ENCODE data around the gene EYS.
"Not testable (repeated sequence)": the region's sequence is repeated elsewhere in the genome, so short reads cannot be mapped to it uniquely, and the experiment has no call there.

The EYS gene

DNA sequence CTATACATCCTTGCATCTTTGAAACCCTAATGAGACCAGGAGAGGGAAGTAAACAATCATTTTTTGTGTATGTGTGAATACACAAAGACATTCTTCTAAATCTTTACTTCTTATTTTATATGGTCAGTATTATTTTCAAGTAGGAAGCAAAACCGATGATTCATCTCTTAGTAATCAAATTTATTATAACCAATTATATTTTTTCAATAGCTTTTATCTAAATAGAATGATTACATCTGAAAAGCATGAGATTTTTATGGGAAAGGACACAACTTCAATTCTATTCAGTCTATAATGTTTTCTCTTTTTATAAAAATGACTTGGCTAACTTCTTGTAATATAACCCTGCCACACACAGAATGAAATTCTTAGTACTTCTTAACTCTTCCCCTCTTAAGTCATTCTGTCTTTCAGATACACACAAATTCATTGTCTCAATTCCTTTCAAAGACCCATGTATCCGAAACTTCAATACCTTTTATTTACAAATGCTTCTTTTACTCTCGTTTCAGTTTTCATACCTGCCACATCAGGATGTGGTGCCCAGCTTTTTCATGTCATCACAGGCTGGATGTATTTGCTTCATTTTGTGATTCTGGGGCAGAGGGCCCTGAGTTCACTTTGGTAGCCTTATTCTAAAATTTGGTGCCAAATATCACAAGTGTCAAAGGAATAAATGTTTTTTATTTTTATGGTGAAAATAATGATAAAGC, 1844.4 kb downstream of the EYS start:
- DNase-seq: no peak

DNA sequence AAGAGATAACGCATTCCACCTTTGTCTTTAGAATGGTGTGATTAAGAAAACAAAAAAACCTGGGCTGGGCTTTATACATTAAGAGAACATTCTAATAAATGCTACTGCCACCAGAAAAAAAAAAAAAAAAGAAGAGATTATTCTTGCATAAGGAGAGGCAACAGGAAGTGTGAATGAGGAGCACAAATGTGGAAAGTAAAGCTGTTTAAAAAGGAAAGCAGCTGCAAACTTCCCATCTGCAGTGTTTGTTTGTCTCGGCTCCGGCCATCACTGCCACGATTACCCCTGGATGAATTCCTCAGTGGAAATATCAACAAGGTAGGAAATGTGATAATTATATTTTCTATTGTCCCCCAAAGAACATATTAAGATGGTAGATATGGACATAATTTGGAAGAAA, 1847.5 kb downstream of the EYS start:
- DNase-seq: no peak

DNA sequence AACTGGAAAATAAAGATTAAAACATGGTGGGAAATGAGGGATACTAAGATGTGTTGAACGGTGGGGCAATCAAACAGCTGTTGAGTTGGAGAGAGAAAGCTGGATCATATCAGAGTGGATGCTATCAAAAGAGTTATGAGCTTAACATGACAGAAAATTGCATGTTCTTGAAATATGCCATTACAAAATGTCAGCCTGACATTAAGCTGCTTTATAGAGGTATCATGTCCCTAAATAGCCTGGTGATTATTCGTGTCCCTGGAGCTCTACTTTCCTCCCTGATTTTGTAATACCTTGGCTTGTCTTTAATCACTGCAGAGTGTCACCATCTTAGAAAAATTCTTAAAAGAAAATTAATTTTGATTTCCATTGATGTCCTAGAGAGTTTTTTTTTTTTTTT, 1848.3 kb downstream of the EYS start:
- DNase-seq: no peak

DNA sequence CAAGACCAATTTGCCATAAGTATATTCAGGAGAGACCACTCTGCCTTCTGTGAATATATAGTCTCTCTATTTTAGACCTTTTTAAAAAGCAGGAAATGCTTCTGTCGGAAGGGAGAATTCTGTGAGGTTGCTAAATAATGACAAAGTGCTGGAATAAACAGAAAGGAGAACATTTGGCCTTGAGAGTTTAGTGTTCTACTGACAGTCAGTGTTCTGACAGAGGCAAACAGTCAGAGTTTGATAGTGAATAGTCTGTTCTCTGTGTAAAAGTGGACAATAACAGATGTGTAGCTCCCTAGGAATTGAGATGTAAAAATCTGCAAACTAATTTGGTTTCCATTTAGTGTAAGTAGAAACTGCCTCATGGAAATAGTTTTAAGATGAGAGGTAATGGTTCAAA, 1850.8 kb downstream of the EYS start:
- no peak for DNase-seq

DNA sequence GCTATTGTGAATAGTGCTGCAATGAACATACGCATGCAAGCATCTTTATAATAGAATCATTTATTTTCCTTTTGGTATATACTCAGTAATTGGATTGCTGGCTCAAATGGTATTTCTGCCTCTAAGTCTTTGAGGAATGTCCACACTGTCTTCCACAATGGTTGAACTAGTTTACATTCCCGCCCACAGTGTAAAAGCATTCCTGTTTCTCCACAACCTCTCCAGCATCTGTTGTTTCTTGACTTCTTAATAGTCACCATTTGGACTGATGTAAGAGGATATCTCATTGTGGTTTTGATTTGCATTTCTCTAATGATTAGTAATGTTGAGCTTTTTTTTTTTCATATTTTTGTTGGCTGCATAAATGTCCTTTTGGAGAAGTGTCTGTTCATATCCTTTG, 1862.7 kb downstream of the EYS start:
- DNase-seq: no peak

DNA sequence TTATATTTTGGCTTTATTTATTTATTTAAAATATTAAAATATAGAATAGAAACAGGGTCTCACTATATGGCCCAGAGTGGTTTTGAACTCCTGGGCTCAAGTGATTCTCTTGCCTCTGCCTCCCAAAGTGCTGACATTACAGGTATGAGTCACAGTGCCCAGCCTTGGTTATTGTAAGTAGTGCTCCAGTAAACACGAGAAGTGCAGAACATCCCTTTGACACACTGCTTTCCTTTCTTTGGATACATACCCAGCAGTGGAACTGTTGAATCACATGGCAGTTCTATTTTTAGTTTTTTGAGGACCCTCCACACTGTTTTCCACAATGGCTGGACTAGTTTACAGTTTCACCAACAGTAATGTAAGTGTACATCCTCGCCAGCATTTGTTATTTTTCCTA, 1867.5 kb downstream of the EYS start:
- DNase-seq: no peak

DNA sequence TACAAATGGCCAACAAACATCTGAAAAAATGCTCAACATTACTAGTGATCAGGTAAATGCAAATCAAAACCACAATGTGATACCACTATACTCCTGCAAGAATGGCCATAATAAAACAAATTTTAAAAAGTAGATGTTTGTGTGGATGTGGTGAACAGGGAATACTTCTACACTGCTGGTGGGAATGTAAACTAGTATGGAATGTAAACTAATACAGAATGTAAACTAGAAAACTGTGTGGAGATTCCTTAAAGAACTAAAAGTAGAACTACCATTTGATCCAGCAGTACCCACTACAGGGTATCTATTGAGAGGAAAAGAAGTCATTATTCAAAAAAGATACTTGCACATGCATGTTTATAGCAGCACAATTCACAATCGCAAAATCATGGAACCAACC, 1878.3 kb downstream of the EYS start:
- DNase-seq: not testable (repeated sequence)

DNA sequence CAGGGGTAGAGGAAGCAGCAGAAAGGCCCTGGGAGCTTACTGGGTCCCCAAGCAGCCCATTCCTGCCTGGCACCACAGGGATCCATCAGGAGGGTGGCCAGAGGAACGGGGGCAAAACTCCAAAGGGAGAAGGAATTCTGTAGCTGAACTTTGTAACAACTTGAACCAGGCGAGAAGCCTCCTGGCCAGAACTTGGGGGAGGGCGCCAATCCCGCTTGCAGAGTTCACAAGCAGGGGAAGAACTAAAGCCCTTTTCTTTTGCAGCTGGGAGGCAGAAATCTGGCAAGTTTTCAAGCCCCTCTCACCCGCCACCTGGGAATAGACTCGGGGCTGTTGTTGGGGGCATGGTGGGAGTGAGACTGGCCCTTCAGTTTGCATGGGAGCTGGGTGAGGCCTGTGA, 1882.3 kb downstream of the EYS start:
- no peak for DNase-seq

DNA sequence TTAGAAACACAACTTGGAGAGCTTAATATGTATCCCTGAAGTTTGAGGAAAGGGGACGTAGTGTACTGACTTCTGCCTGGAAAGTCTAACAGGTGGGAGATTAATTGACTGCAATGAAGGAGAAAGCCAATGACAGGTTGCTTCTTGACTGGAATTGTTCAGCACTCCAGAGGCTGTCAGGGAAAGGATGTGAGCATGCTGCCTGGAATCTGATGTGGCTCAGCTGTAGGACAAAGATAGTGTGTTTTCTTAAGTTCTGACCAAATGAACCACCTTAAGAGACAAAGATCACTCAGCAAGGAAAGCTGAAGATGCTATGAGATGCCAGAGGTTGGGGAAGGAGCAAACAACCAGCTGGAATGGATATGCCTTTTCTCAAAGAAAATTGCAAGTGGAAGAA, 1885.6 kb downstream of the EYS start:
- DNase-seq: no peak

DNA sequence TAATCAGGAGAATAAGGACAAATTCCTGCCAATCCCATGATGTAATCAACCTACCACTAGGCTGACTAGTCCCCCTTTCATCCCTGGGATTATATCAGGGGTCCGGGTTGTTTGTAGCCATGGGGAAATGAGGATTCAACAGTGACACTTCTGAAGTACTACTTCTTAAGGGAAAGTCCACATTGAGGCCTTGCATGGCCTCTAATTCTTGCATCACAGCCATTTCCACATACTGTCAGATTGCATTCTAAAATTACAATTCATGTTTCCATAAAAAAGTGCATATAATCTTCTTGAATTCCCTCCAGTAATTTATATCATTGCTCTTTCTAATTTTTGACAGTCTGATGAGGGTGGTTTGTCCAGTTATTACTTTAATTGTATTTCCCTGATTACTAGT, 1887.2 kb downstream of the EYS start:
- no peak for DNase-seq

DNA sequence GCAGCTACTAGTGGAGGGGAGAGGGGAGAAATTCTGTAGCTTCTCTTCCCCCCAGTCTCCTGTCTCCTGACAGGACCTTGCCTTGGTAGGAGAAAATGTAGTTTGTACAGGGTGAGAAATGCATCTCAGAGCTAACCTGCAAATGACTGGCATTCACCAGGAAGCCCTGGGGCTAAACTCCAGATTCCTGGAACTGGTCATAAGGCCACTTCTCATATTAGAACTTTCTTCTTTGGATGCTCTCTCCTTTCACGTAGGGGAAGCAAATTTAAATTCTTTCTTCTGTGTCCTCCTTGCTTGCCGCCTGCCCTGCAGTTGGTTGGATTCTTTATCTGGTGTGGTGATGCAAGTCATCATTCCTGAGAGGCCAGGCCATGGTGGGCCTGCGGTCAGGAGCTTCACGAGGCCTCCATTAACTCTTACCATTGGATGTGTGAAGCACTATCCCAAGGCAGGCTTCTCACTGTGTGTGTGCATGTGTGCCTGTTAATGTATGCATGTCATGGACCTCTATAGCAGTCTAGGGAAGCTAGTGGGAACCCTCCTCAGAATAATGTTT, 1889.5 kb downstream of the EYS start:
- no peak for DNase-seq

DNA sequence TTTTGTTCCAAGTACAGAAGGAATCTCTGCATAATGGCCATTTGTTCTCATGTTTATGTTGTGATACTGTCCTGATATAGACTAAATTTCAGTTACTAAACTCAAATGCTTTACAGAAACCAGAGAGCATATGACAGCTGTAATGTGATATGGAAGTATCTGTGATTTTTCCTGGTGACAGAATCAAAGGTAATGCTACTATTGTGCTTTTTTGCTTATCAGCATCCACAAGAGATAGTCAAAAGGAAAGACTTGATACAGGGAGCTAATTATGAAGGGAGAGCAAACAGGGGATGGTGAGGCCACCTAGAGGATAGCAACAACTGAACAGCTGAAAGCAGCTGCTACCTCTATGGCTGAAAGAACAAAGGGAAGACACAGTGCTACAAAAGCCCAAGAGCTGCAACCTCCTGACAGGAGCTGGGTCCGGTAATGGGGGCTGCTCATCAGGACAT, 1890.0 kb downstream of the EYS start:
- no peak for DNase-seq

DNA sequence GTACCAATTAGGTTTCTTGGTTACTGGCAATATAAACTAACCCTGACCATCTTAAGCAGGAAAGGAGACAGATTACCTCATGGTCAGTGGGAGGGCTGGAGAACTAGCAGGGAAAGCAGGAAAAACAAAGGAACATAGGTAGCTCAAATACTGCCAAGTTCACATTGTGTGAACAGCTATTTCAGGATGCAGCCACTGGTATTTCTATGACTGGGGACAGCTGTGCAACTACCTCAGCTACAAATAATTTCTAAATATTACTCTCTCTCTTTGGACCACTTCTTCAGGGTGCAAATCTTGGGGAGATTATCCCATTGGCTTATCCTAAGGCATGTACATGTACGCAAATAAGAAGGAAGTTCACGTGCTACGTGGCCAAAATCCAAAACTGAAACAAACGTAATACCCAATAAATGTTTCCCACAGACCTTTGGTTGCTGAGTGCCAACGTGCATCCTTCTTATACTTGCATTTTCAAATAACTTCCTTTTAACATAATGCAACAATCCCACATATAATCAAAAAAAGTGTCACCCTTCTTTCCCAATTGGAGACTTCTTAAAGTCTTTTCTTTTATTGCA, 1890.5 kb downstream of the EYS start:
- DNase-seq: no peak

DNA sequence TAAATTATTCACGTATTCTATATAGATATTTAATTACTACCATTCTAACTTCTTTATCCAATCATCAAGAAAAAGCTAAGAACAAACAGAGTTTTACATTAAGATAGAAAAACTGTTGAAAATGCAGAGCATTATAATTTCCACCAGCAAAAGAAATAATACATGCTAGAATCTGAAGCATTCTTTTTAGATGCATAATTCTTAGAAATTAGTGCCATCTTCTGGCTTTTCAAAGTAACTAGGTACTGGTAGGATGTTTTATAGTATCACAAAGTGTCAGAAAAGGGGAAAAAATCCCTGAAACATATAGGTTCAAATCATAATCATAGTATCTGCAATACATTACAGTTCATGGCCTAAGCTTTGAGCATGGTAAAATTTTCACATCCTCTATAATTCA, 1892.6 kb downstream of the EYS start:
- DNase-seq: no peak

DNA sequence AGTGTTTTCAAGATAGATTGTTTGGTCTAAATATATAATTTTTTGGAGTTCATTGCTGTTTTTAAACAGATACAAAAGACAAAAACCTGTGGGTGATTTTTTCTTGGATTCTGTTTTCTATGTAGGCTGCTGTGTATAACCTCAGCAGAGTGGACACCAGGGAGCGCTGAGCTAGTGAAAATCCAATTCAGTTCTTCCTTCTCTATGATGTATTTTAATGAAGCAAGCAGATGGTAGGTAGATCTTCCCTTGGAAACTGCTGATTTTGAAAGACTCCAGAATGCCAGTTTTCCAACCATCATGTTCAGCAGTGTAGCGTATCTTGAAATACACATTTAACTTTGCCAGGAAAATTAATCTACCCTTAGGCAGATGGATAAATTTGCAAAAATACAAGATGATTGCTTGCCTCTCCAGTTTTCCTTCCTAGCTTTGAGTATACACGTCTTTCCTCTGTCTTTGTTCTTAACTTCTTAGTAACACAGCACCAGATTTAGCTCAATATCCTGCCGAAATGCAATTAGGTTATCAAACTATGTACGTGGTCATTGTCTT, 1893.4 kb downstream of the EYS start:
- no peak for DNase-seq

DNA sequence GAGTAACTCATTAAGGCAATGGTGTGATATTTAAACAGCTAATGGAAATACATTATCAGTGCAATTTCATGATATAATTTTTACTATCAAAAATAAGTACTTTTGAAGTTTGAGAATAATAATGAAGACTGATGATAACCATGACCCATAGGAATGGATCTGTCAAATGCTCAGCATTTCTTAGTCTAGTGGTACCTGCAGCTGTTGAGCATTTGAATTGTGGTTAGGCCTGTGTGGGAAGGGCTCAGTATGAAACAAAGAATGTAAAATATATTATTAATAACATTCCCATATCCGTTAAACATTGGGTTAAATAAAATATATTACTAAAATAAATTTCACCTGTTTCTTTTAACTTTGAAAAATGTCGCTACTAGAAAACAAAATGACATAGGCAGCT, 1898.5 kb downstream of the EYS start:
- DNase-seq: no peak

DNA sequence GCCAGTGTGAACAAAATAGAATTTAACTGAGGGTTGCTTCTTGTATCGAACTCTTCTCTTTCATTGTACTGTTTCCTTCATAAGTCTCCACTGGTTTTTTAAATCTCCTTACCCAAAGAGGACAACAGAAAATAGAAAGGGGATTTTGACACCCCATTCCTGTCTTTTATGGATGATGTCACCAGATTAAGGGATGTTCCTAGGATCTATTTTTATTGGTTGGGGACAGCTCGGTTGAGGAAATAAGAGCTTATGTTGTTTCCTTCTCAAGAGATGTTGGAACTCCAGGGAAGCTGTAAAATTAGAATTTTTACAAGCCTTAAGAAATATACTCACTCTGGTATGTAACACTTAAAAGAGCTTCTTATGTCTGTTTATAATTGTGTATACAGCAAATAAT, 1900.0 kb downstream of the EYS start:
- DNase-seq: no peak

DNA sequence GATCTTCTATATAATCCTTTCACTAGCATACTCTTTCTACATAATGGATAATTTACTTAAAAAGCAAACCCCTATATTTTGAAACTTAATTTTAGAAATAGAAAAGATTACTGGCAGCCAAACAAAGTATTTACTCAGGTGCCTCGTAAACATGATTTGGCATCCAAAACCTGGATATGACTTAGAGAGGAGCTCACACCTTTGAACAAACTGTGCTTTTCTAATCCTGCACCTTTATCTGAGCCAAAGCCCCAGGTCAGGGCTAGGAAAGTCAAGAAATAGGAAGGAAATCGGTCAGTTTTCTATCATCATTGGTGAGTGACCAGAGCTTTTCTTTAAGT, 1900.5 kb downstream of the EYS start:
- DNase-seq: no peak

DNA sequence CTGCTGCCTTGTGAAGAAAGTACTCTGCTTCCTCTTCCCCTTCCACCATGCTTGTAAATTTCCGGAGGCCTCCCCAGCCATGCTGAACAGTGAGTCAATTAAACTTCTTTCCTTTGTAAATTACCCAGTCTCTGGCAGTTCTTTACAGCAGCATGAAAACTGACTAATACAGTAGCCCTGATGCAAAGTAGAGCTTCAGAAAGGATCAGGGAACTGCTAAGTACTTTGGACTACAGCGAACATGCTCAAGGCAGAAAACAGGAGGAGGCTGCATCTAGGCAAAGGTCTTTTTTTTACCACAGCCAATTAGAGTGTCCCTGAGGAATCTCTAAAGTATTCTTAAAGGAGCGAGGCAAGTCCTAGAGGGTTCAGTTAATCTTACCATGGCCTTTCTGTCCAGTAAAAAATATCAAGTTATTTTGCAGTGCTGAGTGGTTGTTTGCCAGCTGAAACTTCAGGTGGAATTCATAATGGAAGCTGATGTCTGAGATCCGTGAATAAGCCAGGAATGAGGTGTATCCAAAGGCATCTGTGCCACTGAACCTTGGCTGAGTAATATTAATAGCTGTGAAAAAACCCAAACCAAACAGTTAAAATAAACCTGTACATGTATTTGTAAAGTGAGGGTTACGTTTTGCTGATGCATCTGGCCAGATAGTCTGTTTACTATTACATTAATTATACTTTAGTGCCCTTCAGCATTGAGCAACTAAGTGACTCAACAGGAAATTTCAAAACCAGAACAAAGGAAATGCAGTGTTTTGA, 1901.0 kb downstream of the EYS start:
- DNase-seq: no peak

DNA sequence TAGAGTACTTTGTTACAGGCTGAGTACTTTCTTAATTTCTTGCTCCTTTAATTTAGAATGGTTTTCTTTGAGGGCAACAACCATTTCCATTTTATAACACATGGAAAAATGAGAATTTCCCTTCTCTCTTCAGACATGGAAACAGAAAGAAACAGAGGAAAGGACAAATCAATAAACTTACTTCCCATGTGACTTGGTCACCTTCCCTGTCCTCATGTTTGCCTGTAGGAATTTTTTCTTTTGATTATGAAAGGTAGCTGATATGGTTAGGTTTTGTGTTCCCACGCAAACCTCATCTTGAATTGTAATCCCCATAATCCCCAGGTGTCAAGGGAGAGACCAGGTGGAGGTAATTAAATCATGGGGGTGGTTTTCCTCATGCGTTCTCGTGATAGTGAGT, 1901.7 kb downstream of the EYS start:
- no peak for DNase-seq

DNA sequence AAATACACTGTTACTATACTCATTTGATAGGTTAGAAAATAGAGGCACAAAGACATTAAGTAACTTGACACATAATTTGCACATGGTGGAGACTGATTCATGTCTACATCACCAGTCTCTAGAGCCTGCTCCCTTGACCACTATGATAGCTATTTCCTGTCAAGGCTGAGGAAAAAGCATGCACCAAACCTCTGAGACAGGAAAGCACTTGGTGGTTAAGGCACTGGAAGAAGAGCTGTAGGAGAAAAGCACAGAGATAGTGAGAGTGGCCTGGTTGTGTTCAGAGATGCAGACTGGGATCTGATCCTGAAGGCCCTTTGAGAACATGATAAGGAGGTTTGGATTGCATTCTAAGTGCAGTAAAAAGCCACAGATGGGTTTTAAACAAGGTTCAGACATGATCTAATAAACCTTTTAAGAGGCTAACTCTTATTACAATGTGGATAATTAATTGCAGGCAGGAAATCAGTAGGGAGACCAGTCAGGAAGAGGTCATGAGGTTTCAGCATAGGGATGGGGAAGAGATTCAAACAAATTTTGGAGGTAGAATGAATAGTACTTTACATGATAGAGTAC, 1902.6 kb downstream of the EYS start:
- DNase-seq: no peak

DNA sequence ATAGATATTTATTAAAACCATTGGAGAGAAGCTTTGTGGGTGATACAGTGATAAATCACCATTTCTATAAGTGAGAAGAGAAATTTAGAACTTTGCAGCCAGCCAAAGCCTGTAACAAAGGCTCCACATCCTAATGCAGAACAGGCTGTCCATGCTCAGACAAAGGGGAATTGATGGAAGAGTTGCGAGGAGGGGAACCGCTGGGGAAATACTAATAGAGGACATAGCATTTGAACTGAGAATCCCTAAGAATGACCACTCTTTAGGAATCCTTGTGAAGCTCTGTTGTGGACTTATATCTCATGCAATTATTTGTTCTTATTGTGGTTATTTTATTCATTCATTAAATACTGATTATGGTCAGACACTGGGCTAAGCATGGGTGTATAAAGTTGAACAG, 1903.7 kb downstream of the EYS start:
- DNase-seq: no peak

DNA sequence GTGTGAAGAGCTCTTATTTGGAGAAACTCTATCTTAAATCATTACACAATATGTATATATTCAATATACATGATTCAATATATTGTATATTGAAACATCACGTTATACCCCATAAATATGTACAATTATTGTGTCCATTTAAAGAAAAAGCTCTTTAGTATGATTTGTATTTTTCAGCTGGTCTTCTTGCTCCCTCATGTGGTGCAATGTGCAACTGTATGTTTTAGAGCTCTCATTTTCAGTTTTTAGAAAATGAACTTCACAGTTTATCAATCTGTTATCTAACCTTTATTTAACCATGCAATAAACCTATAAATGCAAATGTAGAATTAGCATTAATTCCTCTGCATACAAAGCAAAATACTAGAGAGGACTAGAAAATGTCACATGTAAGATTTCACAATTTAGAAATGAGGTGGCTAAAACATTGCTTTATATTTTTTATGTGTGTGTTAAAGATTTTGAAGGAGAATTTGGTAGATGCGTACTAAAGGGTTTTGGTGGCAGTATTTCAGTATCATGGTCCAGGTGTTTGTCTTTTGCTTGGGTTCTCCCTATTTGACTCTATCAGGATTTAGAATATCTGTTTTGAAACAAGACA, 1904.3 kb downstream of the EYS start:
- DNase-seq: no peak
